GM19395 (cell line): ENCODE results near the gene GGTA1.
"Not testable (repeated sequence)": the region's sequence is repeated elsewhere in the genome, so short reads cannot be mapped to it uniquely, and the experiment has no call there.

Experiments
- ATAC-seq: cut with Tn5 transposase; IDR thresholded peaks from one replicate; pipeline ENCODE4 v1.9.1; 2021; ENCODE audit warnings: mild to moderate bottlenecking, moderate library complexity; ENCODE audit not compliant: unreplicated experiment

Gene GGTA1

GRCh38 chr9:121463026-121463807, 36.4 kb downstream of the GGTA1 start:
- no peak for ATAC-seq

GRCh38 chr9:121459513-121459912, 40.1 kb downstream of the GGTA1 start:
- no peak for ATAC-seq

GRCh38 chr9:121458449-121458848, 41.2 kb downstream of the GGTA1 start:
- not testable (repeated sequence) for ATAC-seq

- no peak for ATAC-seq
Observed at GRCh38 chr9:121455527-121456239, 44.0 kb downstream of the GGTA1 start.

GRCh38 chr9:121454972-121455371, 44.7 kb downstream of the GGTA1 start:
- ATAC-seq, result no peak

GRCh38 chr9:121453232-121453892, 46.3 kb downstream of the GGTA1 start:
- ATAC-seq, result no peak

- ATAC-seq, result no peak
Observed at GRCh38 chr9:121452085-121452484, 47.6 kb downstream of the GGTA1 start.

- no peak for ATAC-seq
Observed at GRCh38 chr9:121451586-121451985, 48.1 kb downstream of the GGTA1 start.

GRCh38 chr9:121450241-121450640, 49.4 kb downstream of the GGTA1 start:
- no peak for ATAC-seq

GRCh38 chr9:121449786-121450185, 49.9 kb downstream of the GGTA1 start:
- ATAC-seq, result no peak

GRCh38 chr9:121447321-121447834, 52.3 kb downstream of the GGTA1 start:
- no peak for ATAC-seq

GRCh38 chr9:121445986-121446385, 53.7 kb downstream of the GGTA1 start:
- ATAC-seq, result no peak

GRCh38 chr9:121443981-121444380, 55.7 kb downstream of the GGTA1 start:
- ATAC-seq, result no peak

GRCh38 chr9:121441165-121441564, 58.5 kb downstream of the GGTA1 start:
- ATAC-seq, result no peak

GRCh38 chr9:121439711-121440664, 59.7 kb downstream of the GGTA1 start:
- no peak for ATAC-seq

- no peak for ATAC-seq
Observed at GRCh38 chr9:121439016-121439415, 60.6 kb downstream of the GGTA1 start.

- ATAC-seq, result no peak
Observed at GRCh38 chr9:121437891-121438290, 61.8 kb downstream of the GGTA1 start.

GRCh38 chr9:121437046-121437445, 62.6 kb downstream of the GGTA1 start:
- ATAC-seq, result not testable (repeated sequence)

GRCh38 chr9:121434969-121435368, 64.7 kb downstream of the GGTA1 start:
- ATAC-seq, result no peak

- ATAC-seq, result no peak
Observed at GRCh38 chr9:121427899-121428298, 71.7 kb downstream of the GGTA1 start.
